ENCODE measurements around the gene CACNB2. TPM values are rescaled to one million over a fixed set of nuclear protein-coding genes. Genes with fewer than 3 reads are reported as not detected.

CACNB2 gene
- polyA plus RNA-seq, 1 of the 3 experiments (the other 2 are of a cell fraction): 0.74 TPM

DNA sequence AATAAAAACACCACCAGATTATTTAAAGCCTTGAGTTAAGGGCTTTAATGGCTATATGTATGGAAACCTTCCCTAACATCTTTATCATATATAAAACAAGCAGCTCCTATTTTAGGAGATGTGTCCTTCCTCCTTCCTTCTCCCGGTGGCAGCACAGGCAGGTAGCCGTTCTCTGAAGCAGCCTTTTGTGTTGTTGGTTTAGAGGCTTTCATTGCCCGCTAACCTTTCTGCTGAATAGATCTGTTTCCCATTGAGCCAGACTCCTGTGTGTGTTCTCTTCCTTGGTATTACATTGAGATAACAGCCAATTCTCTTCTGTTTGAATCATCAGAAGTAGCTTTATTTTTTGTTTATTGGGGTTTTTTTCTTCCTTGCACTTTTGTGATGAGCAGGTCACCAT is 131.3 kb downstream of the CACNB2 start:
- H3K9me2 ChIP-seq: no peaks in the 10 kb centered on the region
- no peaks in the 10 kb centered on the region for H3K36me3 ChIP-seq (replicated peaks in 1 of 2; ENCODE audit: control insufficient read depth in 1 of 2, insufficient read depth in 2 of 2, low read length in 1 of 2)
- TF ChIP-seq GABPA (IDR thresholded peaks at IDR 0.05; ENCODE audit: low read depth): no peak
- TF ChIP-seq, protein P1, sequence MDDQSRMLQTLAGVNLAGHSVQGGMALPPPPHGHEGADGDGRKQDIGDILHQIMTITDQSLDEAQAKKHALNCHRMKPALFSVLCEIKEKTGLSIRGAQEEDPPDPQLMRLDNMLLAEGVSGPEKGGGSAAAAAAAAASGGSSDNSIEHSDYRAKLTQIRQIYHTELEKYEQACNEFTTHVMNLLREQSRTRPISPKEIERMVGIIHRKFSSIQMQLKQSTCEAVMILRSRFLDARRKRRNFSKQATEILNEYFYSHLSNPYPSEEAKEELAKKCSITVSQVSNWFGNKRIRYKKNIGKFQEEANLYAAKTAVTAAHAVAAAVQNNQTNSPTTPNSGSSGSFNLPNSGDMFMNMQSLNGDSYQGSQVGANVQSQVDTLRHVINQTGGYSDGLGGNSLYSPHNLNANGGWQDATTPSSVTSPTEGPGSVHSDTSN (IDR thresholded peaks at IDR 0.05): no peak
- no peak for TF ChIP-seq SIN3A (IDR thresholded peaks at IDR 0.05; ENCODE audit: borderline replicate concordance, low read depth, low read length)
- no peak for TF ChIP-seq GATA2 (CRISPR knock-in tag; IDR thresholded peaks at IDR 0.05)
- no peak for TF ChIP-seq FOXJ3 (CRISPR knock-in tag; IDR thresholded peaks at IDR 0.05)
- TF ChIP-seq TEAD4 (IDR thresholded peaks at IDR 0.05; ENCODE audit: borderline replicate concordance, insufficient read depth): no peak
- no peak for TF ChIP-seq FOSL2 (IDR thresholded peaks at IDR 0.05; ENCODE audit: borderline replicate concordance, low read depth)
- no peak for TF ChIP-seq MEF2A (IDR thresholded peaks at IDR 0.05; ENCODE audit: borderline replicate concordance, low read depth)
- H2AFZ ChIP-seq (ENCODE audit: low read depth): no peak overlapping the region
- no peaks in the 10 kb centered on the region for H4K20me1 ChIP-seq (ENCODE audit: insufficient read depth)
- H3K4me3 ChIP-seq (ENCODE audit: low read depth in 2 of 2, low read length in 1 of 2): no peak overlapping the region
- no peak for DNase-seq
- H3K9me3 ChIP-seq: no peaks in the 10 kb centered on the region
- H3K9ac ChIP-seq: no peak overlapping the region
- no peaks in the 10 kb centered on the region for H3K79me2 ChIP-seq (ENCODE audit: insufficient read depth)
- H3K4me2 ChIP-seq: no peak overlapping the region
- no peaks in the 10 kb centered on the region for H3K27me3 ChIP-seq (ENCODE audit: insufficient read depth)
- H3K27ac ChIP-seq (ENCODE audit: low read depth in 2 of 2, low read length in 1 of 2): no peak overlapping the region
- H3F3A ChIP-seq (replicated peaks; ENCODE audit: insufficient read depth): no peaks in the 10 kb centered on the region
- POLR2A ChIA-PET: no interaction called here
- H3K4me1 ChIP-seq (ENCODE audit: control insufficient read depth in 1 of 2, insufficient read depth in 2 of 2, low read depth in 1 of 2, low read length in 1 of 2): no peaks in the 10 kb centered on the region
- CTCF ChIA-PET: interaction anchor here (1.2 kb wide), 1 partner anchor 19 kb away, joined by 4 read pairs; no protein-coding TSS in a partner anchor
- WGBS (ENCODE audit: low lambda C conversion rate): 47% methylated on average over 3 of the region's 3 CpGs

DNA sequence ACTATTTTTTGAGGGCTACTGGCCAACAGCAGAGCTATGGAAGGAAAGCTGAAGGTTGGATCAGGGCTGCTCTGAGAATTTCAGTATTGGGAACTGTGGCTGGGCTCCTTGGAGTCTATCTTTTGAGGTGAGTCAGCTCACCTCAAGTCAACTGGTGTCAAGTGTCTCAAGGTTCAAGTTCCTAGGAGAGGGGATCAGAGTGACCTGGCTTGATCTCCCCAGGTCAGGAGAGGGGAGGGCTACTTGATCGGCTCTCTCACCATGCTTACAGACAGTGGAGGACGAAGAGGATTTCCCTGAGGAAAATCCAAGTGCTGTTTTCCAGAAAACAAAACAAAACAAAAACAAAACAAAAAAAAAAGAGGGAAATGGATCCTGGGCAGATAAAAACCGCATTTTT is 132.8 kb downstream of the CACNB2 start:
- H3K4me2 ChIP-seq: no peak overlapping the region
- no peaks in the 10 kb centered on the region for H3K9me3 ChIP-seq
- no peaks in the 10 kb centered on the region for H3K79me2 ChIP-seq (ENCODE audit: insufficient read depth)
- no peak overlapping the region for H3K9ac ChIP-seq
- no peaks in the 10 kb centered on the region for H3F3A ChIP-seq (replicated peaks; ENCODE audit: insufficient read depth)
- no peak overlapping the region for H2AFZ ChIP-seq (ENCODE audit: low read depth)
- H3K27ac ChIP-seq (ENCODE audit: low read depth in 2 of 2, low read length in 1 of 2): no peak overlapping the region
- ChIA-PET POLR2A (no interaction called here), CTCF (no interaction called here)
- no peaks in the 10 kb centered on the region for H4K20me1 ChIP-seq (ENCODE audit: insufficient read depth)
- H3K4me1 ChIP-seq (ENCODE audit: control insufficient read depth in 1 of 2, insufficient read depth in 2 of 2, low read depth in 1 of 2, low read length in 1 of 2): no peaks in the 10 kb centered on the region
- H3K4me3 ChIP-seq (ENCODE audit: low read depth in 2 of 2, low read length in 1 of 2): no peak overlapping the region
- H3K36me3 ChIP-seq (replicated peaks in 1 of 2; ENCODE audit: control insufficient read depth in 1 of 2, insufficient read depth in 2 of 2, low read length in 1 of 2): no peaks in the 10 kb centered on the region
- WGBS (ENCODE audit: low lambda C conversion rate): 61% methylated on average over 3 of the region's 3 CpGs
- H3K27me3 ChIP-seq (ENCODE audit: insufficient read depth): no peaks in the 10 kb centered on the region
- H3K9me2 ChIP-seq: no peaks in the 10 kb centered on the region
- DNase-seq: no peak
- TF ChIP-seq FOXJ3 (CRISPR knock-in tag; IDR thresholded peaks at IDR 0.05) (no peak), CHD2 (IDR thresholded peaks at IDR 0.05; ENCODE audit: low read length, partially characterized antibody) (no peak), ELF1 (IDR thresholded peaks at IDR 0.05) (no peak), RXRA (IDR thresholded peaks at IDR 0.05; ENCODE audit: borderline replicate concordance, low read depth) (no peak), NFIC (IDR thresholded peaks at IDR 0.05; ENCODE audit: borderline replicate concordance) (no peak), GATA2 (CRISPR knock-in tag; IDR thresholded peaks at IDR 0.05) (no peak), SMC3 (IDR thresholded peaks at IDR 0.05; ENCODE audit: low read depth, low read length) (no peak), EP300 (IDR thresholded peaks at IDR 0.05; ENCODE audit: borderline replicate concordance in 1 of 2, low read depth in 1 of 2, low read length in 1 of 2) (no peak), RCOR1 (IDR thresholded peaks at IDR 0.05; ENCODE audit: low read length) (no peak), RAD21 (IDR thresholded peaks at IDR 0.05; ENCODE audit: low read length) (no peak), TCF12 (IDR thresholded peaks at IDR 0.05) (no peak), MEF2A (IDR thresholded peaks at IDR 0.05; ENCODE audit: borderline replicate concordance, low read depth) (no peak), FOSL2 (IDR thresholded peaks at IDR 0.05; ENCODE audit: borderline replicate concordance, low read depth) (no peak)
- TF ChIP-seq, protein P2, sequence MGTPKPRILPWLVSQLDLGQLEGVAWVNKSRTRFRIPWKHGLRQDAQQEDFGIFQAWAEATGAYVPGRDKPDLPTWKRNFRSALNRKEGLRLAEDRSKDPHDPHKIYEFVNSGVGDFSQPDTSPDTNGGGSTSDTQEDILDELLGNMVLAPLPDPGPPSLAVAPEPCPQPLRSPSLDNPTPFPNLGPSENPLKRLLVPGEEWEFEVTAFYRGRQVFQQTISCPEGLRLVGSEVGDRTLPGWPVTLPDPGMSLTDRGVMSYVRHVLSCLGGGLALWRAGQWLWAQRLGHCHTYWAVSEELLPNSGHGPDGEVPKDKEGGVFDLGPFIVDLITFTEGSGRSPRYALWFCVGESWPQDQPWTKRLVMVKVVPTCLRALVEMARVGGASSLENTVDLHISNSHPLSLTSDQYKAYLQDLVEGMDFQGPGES (IDR thresholded peaks at IDR 0.05; ENCODE audit: low read depth, low read length): no peak
- TF ChIP-seq, protein P1 (IDR thresholded peaks at IDR 0.05): no peak
- TF ChIP-seq, protein P3, sequence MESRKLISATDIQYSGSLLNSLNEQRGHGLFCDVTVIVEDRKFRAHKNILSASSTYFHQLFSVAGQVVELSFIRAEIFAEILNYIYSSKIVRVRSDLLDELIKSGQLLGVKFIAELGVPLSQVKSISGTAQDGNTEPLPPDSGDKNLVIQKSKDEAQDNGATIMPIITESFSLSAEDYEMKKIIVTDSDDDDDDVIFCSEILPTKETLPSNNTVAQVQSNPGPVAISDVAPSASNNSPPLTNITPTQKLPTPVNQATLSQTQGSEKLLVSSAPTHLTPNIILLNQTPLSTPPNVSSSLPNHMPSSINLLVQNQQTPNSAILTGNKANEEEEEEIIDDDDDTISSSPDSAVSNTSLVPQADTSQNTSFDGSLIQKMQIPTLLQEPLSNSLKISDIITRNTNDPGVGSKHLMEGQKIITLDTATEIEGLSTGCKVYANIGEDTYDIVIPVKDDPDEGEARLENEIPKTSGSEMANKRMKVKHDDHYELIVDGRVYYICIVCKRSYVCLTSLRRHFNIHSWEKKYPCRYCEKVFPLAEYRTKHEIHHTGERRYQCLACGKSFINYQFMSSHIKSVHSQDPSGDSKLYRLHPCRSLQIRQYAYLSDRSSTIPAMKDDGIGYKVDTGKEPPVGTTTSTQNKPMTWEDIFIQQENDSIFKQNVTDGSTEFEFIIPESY (IDR thresholded peaks at IDR 0.05; ENCODE audit: borderline replicate concordance, low read depth): no peak
- TF ChIP-seq, protein P4, sequence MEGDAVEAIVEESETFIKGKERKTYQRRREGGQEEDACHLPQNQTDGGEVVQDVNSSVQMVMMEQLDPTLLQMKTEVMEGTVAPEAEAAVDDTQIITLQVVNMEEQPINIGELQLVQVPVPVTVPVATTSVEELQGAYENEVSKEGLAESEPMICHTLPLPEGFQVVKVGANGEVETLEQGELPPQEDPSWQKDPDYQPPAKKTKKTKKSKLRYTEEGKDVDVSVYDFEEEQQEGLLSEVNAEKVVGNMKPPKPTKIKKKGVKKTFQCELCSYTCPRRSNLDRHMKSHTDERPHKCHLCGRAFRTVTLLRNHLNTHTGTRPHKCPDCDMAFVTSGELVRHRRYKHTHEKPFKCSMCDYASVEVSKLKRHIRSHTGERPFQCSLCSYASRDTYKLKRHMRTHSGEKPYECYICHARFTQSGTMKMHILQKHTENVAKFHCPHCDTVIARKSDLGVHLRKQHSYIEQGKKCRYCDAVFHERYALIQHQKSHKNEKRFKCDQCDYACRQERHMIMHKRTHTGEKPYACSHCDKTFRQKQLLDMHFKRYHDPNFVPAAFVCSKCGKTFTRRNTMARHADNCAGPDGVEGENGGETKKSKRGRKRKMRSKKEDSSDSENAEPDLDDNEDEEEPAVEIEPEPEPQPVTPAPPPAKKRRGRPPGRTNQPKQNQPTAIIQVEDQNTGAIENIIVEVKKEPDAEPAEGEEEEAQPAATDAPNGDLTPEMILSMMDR (IDR thresholded peaks at IDR 0.05): no peak
